ENCODE measurements around the gene PLCB1.
"Not testable (repeated sequence)": the region's sequence is repeated elsewhere in the genome, so short reads cannot be mapped to it uniquely, and the experiment has no call there.

The PLCB1 gene

DNA sequence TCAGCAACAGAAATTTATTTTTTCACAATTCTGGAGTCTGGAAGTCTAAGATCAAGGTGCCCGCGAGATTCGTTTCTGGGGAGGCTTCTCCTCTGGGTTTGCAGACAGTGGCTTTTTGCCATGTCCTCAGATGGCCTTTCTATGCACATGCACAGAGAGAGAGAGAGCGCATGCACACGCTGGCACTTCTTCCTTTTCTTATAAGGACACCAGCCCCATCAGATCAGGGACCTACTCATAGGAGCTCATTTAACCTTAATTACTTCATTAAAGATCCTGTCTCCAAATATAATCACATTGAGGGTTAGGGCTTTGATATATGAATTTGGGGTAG lies 676.1 kb downstream of the PLCB1 start:
- no peak for DNase-seq

DNA sequence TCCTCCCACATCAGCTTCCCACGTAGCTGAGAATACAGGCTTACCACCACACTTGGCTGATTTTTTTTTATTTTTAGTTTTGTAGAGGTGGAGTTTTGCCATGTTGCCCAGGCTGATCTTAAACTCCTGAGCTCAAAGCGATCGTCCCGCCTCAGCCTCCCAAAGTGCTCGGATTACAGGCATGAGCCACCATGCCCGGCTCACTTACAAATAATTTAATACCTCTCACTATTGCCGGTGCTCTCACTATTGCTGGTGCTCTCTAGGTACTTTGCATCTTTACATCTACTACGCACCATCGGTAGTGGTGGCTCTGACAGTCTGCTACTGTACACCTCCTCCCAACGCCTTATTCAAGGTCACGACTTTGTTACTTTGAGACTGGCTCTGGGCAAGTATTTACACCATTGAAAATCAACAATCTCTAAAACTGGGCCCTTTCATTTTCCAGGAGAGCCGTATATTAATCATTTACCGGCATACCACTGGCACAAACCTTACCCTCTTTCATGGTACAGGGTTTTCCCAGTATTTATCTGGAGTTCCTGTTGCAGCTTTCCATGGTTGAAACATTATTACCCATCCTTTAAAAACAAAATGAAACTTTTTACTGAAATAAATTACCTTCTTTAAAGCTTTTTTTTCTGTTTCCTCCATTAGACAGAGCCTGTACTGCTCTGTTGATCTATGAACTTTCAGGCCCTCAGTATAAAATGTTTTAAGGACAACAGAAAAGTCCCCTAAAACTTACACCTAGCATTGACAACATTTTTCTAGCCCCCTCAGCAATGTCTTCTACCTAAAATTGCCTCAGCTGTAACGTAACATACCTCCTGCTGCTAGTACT lies 677.3 kb downstream of the PLCB1 start:
- no peak for DNase-seq

DNA sequence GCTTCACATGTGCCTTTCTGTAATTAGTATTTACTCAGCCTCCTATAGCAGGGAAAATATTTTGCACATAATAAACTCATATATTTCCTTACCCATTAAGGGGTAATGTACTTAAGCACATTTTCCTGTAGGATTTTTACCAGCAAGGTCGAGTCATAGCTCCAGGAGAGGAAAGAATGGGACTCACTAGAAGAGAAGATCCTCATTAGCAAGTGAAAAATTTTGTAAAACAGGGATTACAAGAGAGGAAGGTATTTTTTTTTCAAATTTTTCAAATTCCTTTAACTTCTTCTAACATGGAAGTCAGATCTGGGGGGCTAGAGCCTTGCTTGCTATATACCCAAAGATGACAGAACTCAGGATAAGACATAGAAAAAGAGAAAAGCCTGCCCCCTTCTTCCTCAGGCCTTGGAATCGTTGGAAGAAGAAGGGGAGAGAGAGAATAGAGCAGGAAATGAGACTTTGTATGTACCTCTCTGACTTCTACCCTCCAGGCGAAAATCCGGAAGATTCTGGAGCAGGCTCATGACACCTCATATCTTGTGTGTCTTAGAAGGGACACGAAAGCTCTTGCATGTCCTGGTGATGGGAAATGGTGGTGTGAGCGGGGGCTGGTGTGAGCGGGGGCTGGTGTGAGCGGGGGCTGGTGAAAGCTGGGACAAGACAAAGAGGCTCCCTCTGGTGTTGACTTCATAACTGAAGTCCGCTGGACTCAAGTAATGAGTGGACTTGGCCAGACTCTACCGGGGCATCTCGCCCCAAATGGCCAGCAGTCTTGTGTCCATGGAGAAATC lies 679.9 kb downstream of the PLCB1 start:
- no peak for DNase-seq

DNA sequence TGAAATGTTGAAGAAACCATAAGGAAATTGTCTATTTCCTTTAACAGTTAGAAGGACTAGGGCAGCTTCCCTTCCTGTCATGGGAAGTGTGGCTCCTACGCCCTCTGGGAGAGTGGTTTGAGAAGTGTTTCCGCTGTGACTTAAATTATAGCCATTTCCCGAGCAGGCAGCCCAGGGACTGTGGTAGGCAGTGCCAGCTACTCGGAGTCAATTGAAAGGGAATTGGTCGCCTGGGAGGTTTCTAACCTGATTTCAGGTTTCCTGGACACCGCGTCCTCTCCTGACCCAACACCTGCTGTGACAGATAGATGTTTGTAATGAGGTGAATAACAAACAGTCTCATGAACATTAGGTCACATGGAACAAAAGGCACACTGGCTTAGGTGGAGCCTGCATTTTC lies 680.8 kb downstream of the PLCB1 start:
- DNase-seq = no peak

DNA sequence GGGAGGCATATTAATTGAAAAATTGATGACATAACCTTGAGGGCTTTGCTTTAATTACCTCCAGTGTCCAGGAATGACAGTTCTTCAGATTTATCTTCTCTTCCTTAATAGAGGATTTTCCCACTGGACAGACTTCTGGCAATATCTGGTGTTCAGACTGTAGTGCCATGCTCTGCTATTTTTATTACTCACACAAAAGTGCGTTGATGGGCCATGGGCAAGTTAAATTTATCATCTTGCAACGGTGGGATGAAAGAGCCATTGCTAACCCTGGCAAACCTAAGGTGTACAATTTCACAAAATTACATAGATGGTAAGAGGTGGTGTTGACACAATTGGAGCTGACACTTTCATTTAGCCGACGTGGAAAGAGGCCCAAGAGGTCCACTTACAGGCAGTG lies 683.1 kb downstream of the PLCB1 start:
- no peak for DNase-seq

DNA sequence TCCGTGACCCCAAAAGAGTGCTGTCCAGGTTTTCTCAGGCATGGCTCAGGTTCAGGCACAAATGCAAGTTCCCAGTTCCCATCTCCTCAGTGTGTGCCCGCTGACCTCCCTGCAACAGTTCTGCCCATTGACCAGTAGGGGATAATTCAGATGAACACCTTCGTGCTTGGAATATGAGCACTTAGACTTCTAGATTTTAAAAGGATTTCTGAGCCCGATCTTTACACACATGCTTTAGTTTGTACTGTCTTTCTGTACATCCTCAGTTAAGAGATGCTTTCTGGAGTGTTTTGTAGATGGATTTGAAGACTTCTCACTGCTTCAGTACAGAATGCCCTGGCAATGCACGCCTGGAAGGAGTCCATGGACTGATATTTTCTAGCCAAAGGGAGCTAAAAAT lies 697.2 kb downstream of the PLCB1 start:
- no peak for DNase-seq

DNA sequence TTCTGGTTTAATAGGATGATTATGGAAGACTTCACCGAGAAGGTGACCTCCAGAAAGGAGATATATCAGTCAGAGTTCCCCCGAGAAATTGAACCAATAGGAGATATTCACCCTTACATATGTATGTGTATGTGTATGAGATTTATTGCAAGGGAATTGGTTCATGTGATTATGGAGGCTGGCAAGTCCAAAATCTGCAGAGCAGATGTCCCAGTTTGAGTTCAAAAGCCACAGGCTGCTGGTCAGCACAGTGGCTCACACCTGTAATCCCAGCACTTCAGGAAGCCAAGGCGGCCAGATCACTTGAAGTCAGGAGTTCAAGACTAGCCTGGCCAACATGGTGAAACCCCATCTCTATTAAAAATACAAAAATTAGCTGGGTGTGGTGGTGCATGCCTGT lies 702.2 kb downstream of the PLCB1 start:
- not testable (repeated sequence) for DNase-seq

DNA sequence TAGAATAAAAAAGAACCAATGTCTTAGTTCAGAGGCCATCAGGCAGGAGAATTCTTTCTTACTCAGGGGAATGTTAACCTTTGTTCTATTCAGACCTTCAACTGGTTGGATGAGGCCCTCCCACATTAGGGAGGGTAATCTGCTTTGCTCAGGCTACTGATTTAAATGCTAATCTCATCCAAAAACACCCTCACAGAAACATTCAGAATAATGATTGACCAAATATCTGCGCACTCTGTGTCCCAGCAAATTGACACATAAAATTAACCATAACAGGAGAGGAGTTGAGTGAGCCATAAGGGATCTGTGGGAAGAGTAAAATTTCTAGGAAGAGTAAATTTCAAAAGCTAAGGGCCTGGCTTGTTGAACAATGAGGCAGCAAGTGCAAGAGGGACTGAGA lies 702.8 kb downstream of the PLCB1 start:
- no peak for DNase-seq

DNA sequence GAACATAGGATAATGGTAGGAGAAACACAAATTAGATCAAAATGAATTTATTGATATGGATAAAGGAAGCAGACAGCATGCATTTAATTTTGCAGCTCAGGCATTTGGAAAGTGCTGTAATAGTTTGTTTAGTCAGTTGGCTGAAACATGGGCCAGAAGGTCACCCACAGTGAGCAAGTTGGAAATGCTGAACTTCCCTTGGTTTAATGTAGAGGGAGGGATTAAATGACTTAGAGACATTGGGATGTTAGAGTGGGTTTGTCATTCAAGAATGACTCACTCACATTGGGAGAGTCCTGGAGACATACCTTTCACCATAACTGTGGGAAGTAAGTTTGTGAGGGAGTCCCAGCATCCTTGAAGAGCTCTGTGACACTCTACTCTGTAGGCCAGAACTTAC lies 705.3 kb downstream of the PLCB1 start:
- DNase-seq = no peak

DNA sequence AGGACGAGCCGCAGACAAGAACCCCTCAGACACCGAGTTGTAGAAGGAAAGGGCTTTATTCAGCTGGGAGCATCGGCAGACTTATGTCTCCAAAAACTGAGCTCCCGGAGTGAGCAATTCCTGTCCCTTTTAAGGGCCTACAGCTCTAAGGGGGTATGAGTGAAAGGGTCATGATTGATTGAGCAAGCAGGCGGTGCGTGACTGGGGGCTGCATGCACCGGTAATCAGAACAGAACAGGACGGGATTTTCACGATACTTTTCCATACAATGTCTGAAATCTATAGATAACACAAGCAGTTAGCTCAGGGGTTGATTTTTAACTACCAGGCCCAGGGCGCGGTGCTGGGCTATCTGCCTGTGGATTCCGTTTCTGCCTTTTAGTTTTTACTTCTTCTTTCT lies 710.5 kb downstream of the PLCB1 start:
- DNase-seq = no peak

DNA sequence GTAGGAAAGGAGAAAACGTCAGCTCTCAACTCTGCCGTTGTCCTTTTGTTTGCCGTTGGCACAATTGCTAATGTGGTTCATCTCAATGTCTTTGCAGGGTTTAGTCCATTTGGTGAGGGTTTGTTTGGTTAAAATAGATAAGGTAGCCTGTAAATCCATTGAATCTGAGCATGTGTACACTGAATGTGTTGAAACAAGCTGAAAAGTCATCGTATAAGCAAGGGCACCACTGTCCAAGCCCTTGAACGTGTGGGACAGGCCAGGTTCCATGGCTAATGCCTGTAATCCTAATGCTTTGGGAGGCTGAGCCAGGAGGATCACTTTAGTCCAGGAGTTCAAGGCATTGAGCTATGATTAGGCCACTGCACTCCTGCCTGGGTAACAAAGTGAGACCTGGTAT lies 712.1 kb downstream of the PLCB1 start:
- DNase-seq = no peak

DNA sequence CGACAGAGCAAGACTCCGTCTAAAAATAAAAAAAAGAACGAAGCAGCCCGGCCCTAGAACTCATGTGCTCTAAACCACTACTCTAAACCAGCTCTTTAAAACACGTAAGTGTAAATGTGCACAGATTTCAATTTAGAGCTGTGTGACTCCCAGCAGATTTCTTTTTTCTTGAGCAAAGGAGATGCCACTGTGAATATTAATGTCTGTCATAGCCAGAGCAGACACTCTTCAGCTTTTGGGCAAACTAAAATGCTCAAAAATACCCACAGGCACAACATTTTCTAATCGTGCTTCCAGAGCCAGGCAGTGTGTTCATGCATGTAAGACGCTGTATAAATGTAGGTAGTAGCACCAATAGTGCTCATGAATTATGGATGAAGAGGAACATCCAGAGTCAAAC lies 717.9 kb downstream of the PLCB1 start:
- no peak for DNase-seq

DNA sequence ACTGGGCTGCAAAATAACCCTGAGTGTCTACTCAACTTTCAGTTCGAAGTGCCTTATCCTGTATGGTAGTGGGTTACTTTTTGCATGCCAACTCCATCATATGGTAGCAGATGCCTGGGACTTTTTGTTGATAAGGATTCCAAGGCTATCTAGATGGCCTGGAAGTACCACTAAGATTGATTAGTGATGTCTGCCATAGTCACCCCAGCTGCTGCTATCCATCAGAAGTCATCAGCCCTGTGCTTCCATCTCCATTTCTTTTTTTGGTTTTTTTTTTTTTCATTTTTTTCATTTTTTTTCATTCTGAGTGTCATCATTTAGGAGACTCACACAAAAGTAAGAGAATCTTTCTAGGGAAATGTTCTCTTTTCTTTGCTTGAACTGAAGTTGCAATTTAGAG lies 719.4 kb downstream of the PLCB1 start:
- DNase-seq = no peak

DNA sequence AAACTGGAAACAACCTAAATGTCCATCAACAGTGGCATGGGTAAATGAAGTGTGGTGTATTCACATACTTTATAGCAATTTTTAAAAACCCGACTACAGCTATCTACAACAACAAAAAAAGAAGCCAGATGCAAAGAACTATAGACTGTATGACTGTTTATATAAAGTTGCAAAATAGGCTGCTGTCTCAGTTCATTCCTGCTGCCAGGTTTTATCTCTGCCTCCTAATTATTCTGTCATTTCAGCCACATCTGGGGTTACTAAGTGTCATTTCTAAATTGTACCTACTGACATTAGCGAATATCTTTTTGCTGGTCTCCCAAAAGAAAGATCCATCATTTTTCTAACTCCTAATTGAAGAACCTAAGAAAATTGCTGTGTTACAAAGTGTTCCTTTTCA lies 719.9 kb downstream of the PLCB1 start:
- not testable (repeated sequence) for DNase-seq

DNA sequence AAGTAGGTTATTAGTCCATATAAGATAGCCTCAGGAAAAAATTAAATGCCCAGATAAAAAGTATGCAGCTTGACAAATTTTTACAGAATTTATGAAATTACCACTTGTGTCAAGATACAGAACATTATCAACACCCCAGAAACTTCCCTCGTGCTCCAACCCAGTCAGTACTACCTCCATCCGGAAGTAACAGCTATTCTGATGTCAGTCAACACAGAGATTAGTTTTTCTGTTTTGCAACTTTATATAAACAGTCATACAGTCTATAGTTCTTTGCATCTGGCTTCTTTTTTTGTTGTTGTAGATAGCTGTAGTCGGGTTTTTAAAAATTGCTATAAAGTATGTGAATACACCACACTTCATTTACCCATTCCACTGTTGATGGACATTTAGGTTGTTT lies 721.1 kb downstream of the PLCB1 start:
- not testable (repeated sequence) for DNase-seq

DNA sequence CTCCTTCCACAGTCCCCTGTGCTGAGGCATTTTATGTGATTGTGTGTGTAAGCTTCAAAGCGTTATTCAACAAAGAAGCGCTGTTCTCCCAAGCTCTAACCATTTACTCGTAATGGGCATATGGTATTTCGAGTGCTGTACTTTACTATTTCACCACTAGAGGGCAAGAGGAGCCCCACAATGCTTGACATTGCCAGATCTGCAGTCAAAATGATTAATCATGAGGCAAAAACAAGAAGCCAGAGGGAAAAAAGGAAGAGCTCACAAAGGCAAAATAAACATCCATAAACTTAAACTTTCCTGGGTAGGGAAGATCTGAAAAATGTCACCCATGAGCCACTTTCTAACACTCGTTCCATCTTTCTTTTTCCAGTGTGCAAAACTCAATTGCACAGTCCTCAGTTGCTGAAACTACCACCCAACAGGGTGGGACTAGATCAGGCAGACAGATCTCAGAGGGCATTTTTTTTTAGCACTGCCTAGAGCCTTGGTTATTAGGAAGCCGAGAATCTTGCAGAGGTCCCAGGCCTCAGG lies 721.8 kb downstream of the PLCB1 start:
- DNase-seq = no peak

DNA sequence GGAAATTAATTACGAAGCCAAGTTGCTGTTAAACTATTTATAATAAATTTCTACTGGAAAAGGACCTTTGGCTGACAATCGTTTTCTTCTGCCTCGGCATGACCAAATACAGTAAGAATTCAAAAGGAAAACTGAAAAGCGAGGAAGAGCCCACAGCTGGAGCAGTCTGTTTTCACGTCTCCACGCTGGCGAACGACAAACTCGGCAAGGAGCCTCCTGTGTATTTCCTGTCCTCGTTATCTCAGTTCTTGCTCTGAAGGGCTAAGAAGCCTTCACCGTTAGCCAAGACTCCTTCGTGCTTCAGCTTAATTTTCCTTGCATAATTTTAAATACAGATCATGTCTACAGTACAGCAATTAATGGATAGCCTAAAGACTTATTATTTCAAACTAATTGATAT lies 722.5 kb downstream of the PLCB1 start:
- no peak for DNase-seq

DNA sequence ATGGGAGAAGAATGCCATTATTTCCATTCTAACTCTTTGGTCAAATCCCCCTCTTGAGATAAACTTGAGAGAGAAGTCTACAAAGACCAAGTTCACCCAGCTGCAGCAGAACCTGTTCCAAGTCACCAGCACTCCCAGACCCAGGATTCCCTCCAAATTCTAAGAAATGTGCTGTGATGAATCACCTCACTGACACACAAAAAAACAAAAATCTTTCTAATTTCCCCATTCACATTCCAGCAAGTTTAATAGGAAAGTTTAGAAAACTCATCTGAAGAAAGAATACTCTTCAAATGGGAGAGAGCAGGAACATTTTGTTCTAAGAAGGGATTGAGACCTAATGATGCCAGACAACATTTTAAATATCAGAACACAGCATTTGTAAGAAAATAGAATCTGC lies 723.2 kb downstream of the PLCB1 start:
- DNase-seq = no peak

DNA sequence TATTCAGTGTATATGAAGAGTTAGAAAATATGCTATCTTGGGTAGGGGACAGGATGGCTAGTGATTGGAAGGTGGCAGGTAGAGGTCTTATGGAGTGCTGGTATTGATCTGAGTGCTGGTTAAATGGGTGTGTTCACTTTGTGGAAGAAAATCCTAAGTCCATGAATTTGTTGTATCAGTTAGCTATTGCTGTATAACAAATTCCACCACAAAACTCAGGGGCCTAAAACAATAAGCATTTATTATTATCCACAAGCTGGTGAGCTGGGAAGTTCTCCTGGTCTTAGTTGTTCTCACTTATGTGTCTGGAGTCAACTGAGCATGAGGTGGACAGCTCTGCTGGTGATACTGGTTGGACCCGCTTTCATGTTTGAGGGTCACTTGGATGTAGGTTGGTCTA lies 724.6 kb downstream of the PLCB1 start:
- DNase-seq = no peak

DNA sequence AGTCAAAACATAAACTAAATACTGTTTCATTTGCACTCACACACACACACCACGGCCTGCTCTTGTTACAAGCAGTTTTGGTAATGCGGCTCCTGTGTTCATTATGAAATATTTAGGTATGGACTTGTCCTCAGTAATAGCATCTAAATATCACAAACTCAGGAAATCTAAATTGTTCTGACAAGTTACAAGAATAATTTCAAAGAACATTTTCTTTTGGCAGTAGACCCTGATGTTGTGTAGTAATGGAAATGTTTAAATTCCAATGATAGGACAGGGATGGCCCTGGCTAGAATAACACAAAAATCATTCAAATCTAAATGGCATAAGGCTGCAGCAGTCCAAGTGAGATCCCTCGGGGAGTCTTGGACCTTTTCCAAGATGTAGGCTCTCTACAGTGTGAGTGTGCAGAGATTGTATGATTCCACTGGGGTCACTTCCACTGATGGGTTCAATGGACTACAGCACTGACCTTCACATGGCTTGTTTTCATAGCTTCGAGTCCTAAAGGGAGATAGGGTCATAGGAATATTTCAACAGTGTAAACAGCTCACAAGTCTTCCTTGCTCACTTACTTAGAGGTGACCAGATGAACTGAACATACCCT lies 726.2 kb downstream of the PLCB1 start:
- no peak for DNase-seq

DNA sequence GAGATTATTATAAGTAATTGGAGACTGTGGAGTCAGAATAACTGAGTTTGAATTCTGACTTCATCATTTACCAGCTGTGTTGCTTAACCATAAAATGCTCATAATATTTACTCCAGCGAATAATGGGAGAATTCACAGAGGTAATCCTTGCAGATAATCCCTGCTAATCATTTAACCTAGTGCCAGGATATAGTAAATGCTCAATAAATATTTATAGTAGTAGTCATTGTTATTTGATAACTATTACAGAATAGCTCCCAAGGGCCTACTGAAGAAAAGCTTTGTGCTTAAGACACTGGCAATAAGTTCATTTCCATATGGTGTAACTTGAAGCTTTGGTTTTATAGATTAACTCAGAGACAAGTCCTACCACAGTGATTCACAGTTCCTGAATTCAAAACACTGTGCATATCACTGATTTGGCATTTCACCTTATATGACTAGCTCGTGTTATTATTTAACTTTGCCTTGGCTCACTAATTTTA lies 728.0 kb downstream of the PLCB1 start:
- no peak for DNase-seq

DNA sequence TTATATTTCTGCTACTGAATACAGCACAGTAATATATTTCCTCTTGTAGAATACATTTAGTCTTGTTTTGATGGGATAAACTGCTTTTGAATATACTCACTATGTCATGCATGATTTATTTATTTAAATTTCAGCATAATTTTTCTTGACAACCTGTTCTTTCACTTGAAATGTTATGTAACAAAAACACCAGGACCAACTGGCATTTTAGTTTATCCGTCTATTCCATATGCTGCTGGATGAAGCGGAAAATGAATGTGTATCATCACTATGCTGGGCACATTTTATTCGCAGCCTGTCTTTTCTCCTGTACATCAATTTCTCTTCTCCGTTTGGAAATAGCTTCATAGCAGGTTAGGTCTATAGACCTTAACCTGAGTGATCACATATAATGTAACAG lies 730.0 kb downstream of the PLCB1 start:
- no peak for DNase-seq

DNA sequence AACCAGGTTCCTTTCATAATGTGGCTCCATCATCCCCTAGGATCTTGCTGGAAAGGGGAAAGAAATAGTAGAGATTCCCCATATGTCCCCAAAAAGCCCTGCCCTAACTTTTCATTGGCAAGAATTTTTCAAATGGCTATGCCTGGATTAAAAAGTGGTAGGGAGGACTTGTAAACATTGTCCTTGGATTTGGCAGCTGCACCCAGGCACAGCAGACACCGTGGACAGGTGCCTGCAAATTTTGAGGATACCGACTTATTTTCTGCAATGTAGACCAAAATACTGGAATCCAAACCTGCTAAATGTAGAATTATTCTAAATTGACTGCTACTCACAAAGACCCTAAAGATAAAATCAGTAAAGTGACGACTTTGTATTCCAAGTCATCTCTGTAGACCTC lies 733.6 kb downstream of the PLCB1 start:
- no peak for DNase-seq

All from effector CD4-positive, alpha-beta T cell (primary cell).